ENCODE measurements around the gene SLC2A3. TPM values are rescaled to one million over a fixed set of nuclear protein-coding genes. Genes with fewer than 3 reads are reported as not detected.

Gene SLC2A3
- total and polyA plus RNA-seq, 2 of the 13 experiments (the other 11 are each of a cell fraction or from before 2014, with no cell fraction given), result 39.3 to 580 TPM

- Histone ChIP-seq H3K27me3 (ENCODE audit: control insufficient read depth in 1 of 2, insufficient read depth in 2 of 2, low read length in 2 of 2) (no peaks in the 10 kb centered on the region), H3K9ac (ENCODE audit: insufficient read depth, low read depth, low read length) (no peak overlapping the region), H3K36me3 (replicated peaks in 1 of 2; ENCODE audit: control insufficient read depth in 1 of 2, insufficient read depth in 2 of 2, low read length in 2 of 2) (peaks cover 0 to 5% of the 10 kb centered on the region in 2 experiments; a peak in 2 of 5 replicates), H3K4me3 (replicated peaks in 1 of 3; ENCODE audit: insufficient read depth in 1 of 3, low read depth in 2 of 3, low read length in 3 of 3) (no peak overlapping the region), H3K4me2 (ENCODE audit: low read depth, low read length) (no peak overlapping the region), H2AFZ (ENCODE audit: low read length) (no peak overlapping the region), H3K27ac (ENCODE audit: extremely low read length, insufficient read depth, low read length) (no peak overlapping the region), H4K20me1 (ENCODE audit: insufficient read depth, low read length) (no peaks in the 10 kb centered on the region), H3K4me1 (ENCODE audit: insufficient read depth, low read length) (peaks cover 27% of the 10 kb centered on the region), H3K9me3 (ENCODE audit: low read length) (no peaks in the 10 kb centered on the region), H3K79me2 (ENCODE audit: insufficient read depth, low read length) (no peaks in the 10 kb centered on the region)
- ATAC-seq (no peak), DNase-seq (ENCODE audit: low spot score) (no peak), FAIRE-seq (no peak)
- in situ Hi-C loops (cut with HindIII; ENCODE audit: extremely low pct_ligation_motif_present, low pct_unique_long_range_greater_than_20kb) (no loop called here), intact Hi-C loops (cut with micrococcal nuclease; ENCODE audit: unreplicated experiment) (no loop called here)
- WGBS (ENCODE audit: low lambda C conversion rate), result 97% methylated on average over 8 of the region's 8 CpGs
- no peak for TF ChIP-seq PAXIP1 (CRISPR knock-in tag; conservative IDR thresholded peaks at IDR 0.05)
- TF ChIP-seq ZEB1 (IDR thresholded peaks at IDR 0.05; ENCODE audit: insufficient replicate concordance, low read depth), result no peak
- TF ChIP-seq ZFP36L2 (CRISPR knock-in tag; IDR thresholded peaks at IDR 0.05), result no peak
- TF ChIP-seq FOXO4 (CRISPR knock-in tag; conservative IDR thresholded peaks at IDR 0.05), result 0 out of 2 replicates have a peak, but pooled peaks have one; percentile 25
- TF ChIP-seq RAD51 (IDR thresholded peaks at IDR 0.05; ENCODE audit: borderline replicate concordance), result no peak
- TF ChIP-seq ZNF431 (CRISPR knock-in tag; IDR thresholded peaks at IDR 0.05; ENCODE audit: borderline replicate concordance, low read depth), result no peak
- TF ChIP-seq RCOR2 (CRISPR knock-in tag; IDR thresholded peaks at IDR 0.05), result no peak
- BruUV-seq (replicated peaks), result no TSS peak
- ChIA-PET CTCF (ENCODE audit: low intra/inter-chr PET ratio, low total read pairs) (no interaction called here), POLR2A (interaction anchor here (1.9 kb wide), 1 partner anchor 14 kb away, joined by 5 read pairs; no protein-coding TSS in a partner anchor)
Measured at GRCh38 chr12:7877420-7877819, 58.6 kb downstream of the SLC2A3 start.
